22Rv1 (cell line): ENCODE data around the gene RTN4R.

Source experiments
- H3K27ac ChIP-seq: fragments of 450-650 bp; 2 replicates; pipeline ENCODE4 v1.5.1; 2017
- ZFX ChIP-seq: fragments of 450-650 bp; IDR thresholded peaks from 2 replicates; pipeline ENCODE4 v1.6.1; 2017; ENCODE audit warnings: antibody characterized with exemption, borderline replicate concordance
- TF ChIP-seq, protein P1 (sequence below): fragments of 450-650 bp; IDR thresholded peaks from 2 replicates; pipeline ENCODE4 v1.5.1; 2017; ENCODE audit warnings: mild to moderate bottlenecking

RTN4R gene

GRCh38 chr22:20203552-20204201 is 64.4 kb downstream of the RTN4R start:
- no peak overlapping the region for H3K27ac ChIP-seq
- no peak for TF ChIP-seq ZFX
- TF ChIP-seq, protein P1, sequence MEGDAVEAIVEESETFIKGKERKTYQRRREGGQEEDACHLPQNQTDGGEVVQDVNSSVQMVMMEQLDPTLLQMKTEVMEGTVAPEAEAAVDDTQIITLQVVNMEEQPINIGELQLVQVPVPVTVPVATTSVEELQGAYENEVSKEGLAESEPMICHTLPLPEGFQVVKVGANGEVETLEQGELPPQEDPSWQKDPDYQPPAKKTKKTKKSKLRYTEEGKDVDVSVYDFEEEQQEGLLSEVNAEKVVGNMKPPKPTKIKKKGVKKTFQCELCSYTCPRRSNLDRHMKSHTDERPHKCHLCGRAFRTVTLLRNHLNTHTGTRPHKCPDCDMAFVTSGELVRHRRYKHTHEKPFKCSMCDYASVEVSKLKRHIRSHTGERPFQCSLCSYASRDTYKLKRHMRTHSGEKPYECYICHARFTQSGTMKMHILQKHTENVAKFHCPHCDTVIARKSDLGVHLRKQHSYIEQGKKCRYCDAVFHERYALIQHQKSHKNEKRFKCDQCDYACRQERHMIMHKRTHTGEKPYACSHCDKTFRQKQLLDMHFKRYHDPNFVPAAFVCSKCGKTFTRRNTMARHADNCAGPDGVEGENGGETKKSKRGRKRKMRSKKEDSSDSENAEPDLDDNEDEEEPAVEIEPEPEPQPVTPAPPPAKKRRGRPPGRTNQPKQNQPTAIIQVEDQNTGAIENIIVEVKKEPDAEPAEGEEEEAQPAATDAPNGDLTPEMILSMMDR: no peak

DNA sequence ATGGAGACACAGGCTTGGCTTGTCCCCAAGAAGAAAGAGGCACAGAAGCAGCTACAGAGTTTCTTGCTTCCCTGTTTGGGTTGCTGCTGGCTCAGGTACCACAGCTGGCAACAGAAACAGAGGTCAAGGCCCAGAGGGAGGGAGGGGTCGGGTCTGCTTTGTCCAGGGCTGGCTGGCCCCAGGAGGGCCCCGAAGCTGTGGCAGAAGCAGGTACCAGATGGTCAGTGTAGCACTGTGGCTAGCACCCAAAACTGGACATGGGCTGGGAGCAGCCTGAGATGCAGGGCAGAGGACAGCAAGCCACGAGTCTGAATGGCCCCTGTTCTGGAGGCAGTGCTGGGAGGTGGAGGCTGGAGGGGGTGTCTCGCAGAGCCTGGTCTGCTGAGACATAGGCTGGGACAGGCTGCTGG is 65.0 kb downstream of the RTN4R start:
- H3K27ac ChIP-seq: no peak overlapping the region
- TF ChIP-seq, protein P1: no peak
- no peak for TF ChIP-seq ZFX

DNA sequence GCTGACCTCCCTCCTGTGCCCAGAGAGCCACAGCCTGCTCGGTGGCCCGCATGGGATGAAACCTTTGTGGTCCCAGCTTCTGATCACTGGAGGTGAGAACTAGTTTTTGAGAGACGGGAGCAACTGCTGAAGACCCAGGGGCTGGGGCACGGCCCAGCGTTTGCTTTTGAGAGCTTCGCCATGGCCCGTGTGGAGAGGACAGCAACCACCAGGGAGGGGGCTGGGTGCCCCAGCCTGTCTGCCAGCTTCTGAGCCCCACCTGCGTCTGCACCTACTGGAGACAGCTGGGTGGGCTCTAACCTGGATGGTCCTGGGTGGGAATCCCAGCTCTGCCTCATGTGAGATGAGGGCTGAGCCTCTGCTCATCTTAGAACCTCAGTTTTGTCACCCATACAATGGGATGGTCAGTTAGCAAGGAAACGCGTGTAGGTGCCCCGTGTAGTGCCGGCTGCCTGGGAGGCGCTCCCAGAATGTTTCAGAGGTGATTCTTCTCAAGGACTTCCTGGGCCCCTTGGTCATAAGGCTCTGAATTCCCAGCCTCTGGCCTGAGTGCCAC is 66.2 kb downstream of the RTN4R start:
- TF ChIP-seq, protein P1: no peak
- no peak overlapping the region for H3K27ac ChIP-seq

DNA sequence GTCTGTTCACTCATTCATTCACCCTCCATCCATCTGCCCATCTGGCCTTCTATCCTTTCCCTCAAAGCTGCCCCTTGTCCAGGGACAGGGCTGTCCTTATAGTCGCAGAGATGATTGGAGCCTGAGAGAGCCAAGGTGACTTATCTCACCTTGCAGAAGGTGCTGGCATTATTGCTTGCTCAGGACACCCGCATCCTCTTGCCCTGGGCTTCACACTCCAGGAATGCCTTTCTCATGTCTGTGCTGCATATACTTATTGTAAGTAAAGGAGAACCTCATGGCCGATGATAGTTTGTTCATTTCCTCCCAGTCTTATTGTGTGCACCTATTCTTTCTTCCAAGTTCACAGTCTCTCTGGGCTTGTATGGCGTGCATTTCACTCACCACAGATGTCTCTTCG is 68.2 kb downstream of the RTN4R start:
- H3K27ac ChIP-seq: no peak overlapping the region

DNA sequence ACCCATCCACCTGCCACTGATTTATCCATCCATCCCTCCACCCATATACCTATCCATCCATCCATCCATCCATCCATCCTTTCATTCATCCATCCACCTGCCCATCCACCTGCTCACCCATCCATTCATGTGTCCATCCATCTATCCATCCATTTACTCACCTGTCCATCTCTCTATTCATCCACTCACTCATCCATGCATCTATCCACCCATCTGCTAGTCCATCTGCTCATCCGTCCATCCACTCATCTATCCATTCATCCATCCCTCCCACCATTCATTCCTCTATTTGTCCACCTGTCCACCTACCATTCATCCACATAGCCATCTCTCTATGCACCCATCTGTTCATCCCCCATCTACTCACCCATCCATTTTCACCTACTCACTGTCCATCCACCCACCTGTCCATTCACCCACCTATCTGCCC is 68.7 kb downstream of the RTN4R start:
- TF ChIP-seq ZFX: no peak
- TF ChIP-seq, protein P1: no peak
- no peak overlapping the region for H3K27ac ChIP-seq

More for the DNA sequence above, 68.2 kb downstream of the RTN4R start:
- TF ChIP-seq, protein P1: no peak
- no peak for TF ChIP-seq ZFX

GRCh38 chr22:20198557-20199319 is 69.4 kb downstream of the RTN4R start:
- H3K27ac ChIP-seq: no peak overlapping the region
- TF ChIP-seq, protein P1: no peak
- no peak for TF ChIP-seq ZFX
